Astrocyte (in vitro differentiated cells and primary cell): ENCODE data around the gene UPK2. TPM values are rescaled to one million over a fixed set of nuclear protein-coding genes. Genes with fewer than 3 reads are reported as not detected.
A peak's percentile ranks its signal among the peaks of the same experiment; 100 is the strongest.

ENCODE experiments used
- DNase-seq: peaks from one replicate; pipeline ENCODE4 v3.0.0-alpha.2; 2010; ENCODE audit warnings: low read depth
- FAIRE-seq: peaks from 2 replicates; lab custom pipeline; 2011; peaks lifted over from hg19 to GRCh38; lab: Jason Lieb, UNC
- H2AFZ ChIP-seq: 2 replicates; pipeline ENCODE4 v1.6.0; 2012; ENCODE audit warnings: low read depth, low read length, inconsistent platforms
- H3K27ac ChIP-seq: 2 replicates; pipeline ENCODE4 v1.5.1; 2011; ENCODE audit warnings: low read depth, low read length, inconsistent platforms
- H3K27me3 ChIP-seq: 2 replicates; pipeline ENCODE4 v1.6.0; 2011; ENCODE audit warnings: low read length, inconsistent platforms; ENCODE audit not compliant: insufficient read depth
- H3K36me3 ChIP-seq: 2 replicates; pipeline ENCODE4 v1.5.1; 2011; ENCODE audit warnings: low read length, inconsistent platforms; ENCODE audit not compliant: insufficient read depth
- H3K4me1 ChIP-seq: 2 replicates; pipeline ENCODE4 v1.5.1; 2011; ENCODE audit warnings: low read length, inconsistent platforms; ENCODE audit not compliant: insufficient read depth
- H3K4me2 ChIP-seq: 2 replicates; pipeline ENCODE4 v1.6.0; 2012; ENCODE audit warnings: low read length, inconsistent platforms
- H3K4me3 ChIP-seq: 2 replicates; pipeline ENCODE4 v1.5.1; 2011; ENCODE audit warnings: low read depth, mild to moderate bottlenecking, low read length, inconsistent platforms; ENCODE audit not compliant: insufficient read depth
- H3K79me2 ChIP-seq: 2 replicates; pipeline ENCODE4 v1.6.0; 2012; ENCODE audit warnings: mild to moderate bottlenecking, low read length, inconsistent platforms; ENCODE audit not compliant: insufficient read depth
- H3K9ac ChIP-seq: 2 replicates; pipeline ENCODE4 v1.6.0; 2012; ENCODE audit warnings: mild to moderate bottlenecking, low read length, inconsistent platforms
- H3K9me3 ChIP-seq: 2 replicates; pipeline ENCODE4 v1.5.1; 2012; ENCODE audit warnings: low read depth, mild to moderate bottlenecking, low read length, inconsistent platforms; ENCODE audit not compliant: insufficient read depth
- H4K20me1 ChIP-seq: 2 replicates; pipeline ENCODE4 v1.6.0; 2012; ENCODE audit warnings: low read length, inconsistent platforms; ENCODE audit not compliant: insufficient read depth
- H3K27ac Mint-ChIP-seq: one replicate; pipeline ENCODE4 v1.8.0; 2021; ENCODE audit warnings: mild to moderate bottlenecking, mixed read lengths; ENCODE audit not compliant: unreplicated experiment
- H3K27me3 Mint-ChIP-seq: one replicate; pipeline ENCODE4 v1.8.0; 2021; ENCODE audit warnings: low read depth, mixed read lengths; ENCODE audit not compliant: unreplicated experiment
- H3K36me3 Mint-ChIP-seq: one replicate; pipeline ENCODE4 v1.8.0; 2021; ENCODE audit warnings: low read depth, mixed read lengths; ENCODE audit not compliant: unreplicated experiment
- H3K4me1 Mint-ChIP-seq: one replicate; pipeline ENCODE4 v1.8.0; 2021; ENCODE audit warnings: low read depth, mixed read lengths; ENCODE audit not compliant: unreplicated experiment
- H3K4me3 Mint-ChIP-seq: one replicate; pipeline ENCODE4 v1.8.0; 2021; ENCODE audit warnings: mild to moderate bottlenecking, moderate library complexity, mixed read lengths; ENCODE audit not compliant: unreplicated experiment
- H3K9me3 Mint-ChIP-seq: one replicate; pipeline ENCODE4 v1.8.0; 2021; ENCODE audit warnings: mild to moderate bottlenecking, mixed read lengths; ENCODE audit not compliant: unreplicated experiment
- EZH2 ChIP-seq: IDR thresholded peaks from 2 replicates; pipeline ENCODE4 v1.6.1; 2012; ENCODE audit warnings: mild to moderate bottlenecking, low read length, inconsistent platforms; ENCODE audit not compliant: insufficient read depth
- total RNA-seq: library from RNA; stranded (reverse); gene quantifications from 2 replicates; pipeline ENCODE4 v1.2.1, GENCODE V29; 2021
- TF ChIP-seq, protein P1 (sequence below): IDR thresholded peaks from 2 replicates; pipeline ENCODE4 v1.5.1; 2011; ENCODE audit warnings: low read depth, mild to moderate bottlenecking, inconsistent platforms, low read length, moderate library complexity; ENCODE audit not compliant: insufficient read depth

UPK2 gene
- total RNA-seq, 1 donor from 2014 or later = not detected

DNA sequence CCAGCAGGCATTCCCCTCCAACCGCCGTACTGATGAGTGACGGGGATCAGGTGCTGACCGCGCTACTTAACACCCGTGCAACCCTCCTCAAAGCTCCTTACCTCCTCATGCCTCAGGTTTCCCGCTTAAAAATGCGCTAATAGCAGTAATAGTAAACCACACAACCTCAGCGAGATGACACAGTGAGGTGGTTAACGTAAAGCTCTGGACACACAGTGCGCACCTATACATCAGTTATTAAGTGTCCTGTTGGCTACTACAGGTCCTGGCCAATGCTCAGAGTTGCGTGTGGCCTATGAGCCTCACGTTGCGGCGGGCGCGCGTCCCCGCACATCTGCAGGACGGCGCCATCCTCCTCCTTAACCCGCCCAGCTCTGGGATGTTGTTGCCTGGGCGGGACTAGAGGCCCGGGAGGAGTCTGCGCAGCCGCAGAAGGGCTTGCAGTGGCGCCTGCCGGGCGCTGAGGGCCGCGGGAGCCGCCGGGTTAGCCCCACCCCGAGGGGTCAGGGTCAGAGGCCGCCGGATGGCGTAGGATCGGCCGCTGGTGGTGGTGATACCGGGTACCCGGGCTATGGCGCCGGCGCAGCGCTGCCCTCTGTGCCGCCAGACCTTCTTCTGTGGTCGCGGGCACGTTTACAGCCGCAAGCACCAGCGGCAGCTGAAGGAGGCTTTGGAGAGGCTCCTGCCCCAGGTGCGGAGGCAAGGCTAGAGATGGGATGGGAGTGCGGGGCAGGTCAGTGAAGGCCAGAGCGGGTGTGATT lies 41.7 kb downstream of the UPK2 start, which contains the start of gene CENATAC:
CENATAC (plus strand) TSS at position 512 of the 761 bp plus-strand sequence; CDS start at position 572, 60 bp downstream.
- Mint-ChIP-seq H3K27me3 (no peaks in the 10 kb centered on the region), H3K27ac (peak within 1 kb of the TSS; percentile 67), H3K36me3 (peaks cover 2% of the 10 kb centered on the region), H3K4me3 (peak within 1 kb of the TSS; percentile 92), H3K4me1 (peaks cover 14% of the 10 kb centered on the region), H3K9me3 (no peaks in the 10 kb centered on the region)
- Histone ChIP-seq H3K4me2 (peak within 1 kb of the TSS; percentile 97), H3K79me2 (peaks cover 22% of the 10 kb centered on the region), H3K27me3 (no peaks in the 10 kb centered on the region), H3K36me3 (peaks cover 4% of the 10 kb centered on the region), H3K4me3 (peak within 1 kb of the TSS; percentile 88), H3K27ac (peak within 1 kb of the TSS; percentile 71), H3K9me3 (no peaks in the 10 kb centered on the region), H2AFZ (peak within 1 kb of the TSS; percentile 98), H4K20me1 (no peaks in the 10 kb centered on the region), H3K9ac (peak within 1 kb of the TSS; percentile 83), H3K4me1 (peaks cover 24% of the 10 kb centered on the region)
- no peak for FAIRE-seq
- DNase-seq = peak; percentile 49
- TF ChIP-seq, protein P1, sequence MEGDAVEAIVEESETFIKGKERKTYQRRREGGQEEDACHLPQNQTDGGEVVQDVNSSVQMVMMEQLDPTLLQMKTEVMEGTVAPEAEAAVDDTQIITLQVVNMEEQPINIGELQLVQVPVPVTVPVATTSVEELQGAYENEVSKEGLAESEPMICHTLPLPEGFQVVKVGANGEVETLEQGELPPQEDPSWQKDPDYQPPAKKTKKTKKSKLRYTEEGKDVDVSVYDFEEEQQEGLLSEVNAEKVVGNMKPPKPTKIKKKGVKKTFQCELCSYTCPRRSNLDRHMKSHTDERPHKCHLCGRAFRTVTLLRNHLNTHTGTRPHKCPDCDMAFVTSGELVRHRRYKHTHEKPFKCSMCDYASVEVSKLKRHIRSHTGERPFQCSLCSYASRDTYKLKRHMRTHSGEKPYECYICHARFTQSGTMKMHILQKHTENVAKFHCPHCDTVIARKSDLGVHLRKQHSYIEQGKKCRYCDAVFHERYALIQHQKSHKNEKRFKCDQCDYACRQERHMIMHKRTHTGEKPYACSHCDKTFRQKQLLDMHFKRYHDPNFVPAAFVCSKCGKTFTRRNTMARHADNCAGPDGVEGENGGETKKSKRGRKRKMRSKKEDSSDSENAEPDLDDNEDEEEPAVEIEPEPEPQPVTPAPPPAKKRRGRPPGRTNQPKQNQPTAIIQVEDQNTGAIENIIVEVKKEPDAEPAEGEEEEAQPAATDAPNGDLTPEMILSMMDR = no peak
- no peak for TF ChIP-seq EZH2

DNA sequence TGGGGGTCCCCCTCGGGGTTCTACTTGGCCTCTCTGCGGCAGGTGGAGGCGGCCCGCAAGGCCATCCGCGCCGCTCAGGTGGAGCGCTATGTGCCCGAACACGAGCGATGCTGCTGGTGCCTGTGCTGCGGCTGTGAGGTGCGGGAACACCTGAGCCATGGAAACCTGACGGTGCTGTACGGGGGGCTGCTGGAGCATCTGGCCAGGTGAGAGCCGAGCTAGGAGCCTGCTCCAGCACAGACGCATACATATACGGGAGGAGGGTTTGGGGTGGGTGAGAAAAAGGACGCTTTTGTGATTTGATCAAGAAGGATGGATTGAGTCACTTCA lies 42.3 kb downstream of the UPK2 start:
- peaks cover 14% of the 10 kb centered on the region for H3K4me1 Mint-ChIP-seq
- H3K4me3 ChIP-seq = peak overlapping the region; percentile 88

More for the DNA sequence above, 42.3 kb downstream of the UPK2 start:
- TF ChIP-seq, protein P1 = no peak
- no peak for TF ChIP-seq EZH2
- H3K36me3 Mint-ChIP-seq = peaks cover 5% of the 10 kb centered on the region
- peaks cover 24% of the 10 kb centered on the region for H3K4me1 ChIP-seq
- peak overlapping the region; percentile 92 for H3K4me3 Mint-ChIP-seq
- H3K9ac ChIP-seq = peak overlapping the region; percentile 83
- no peaks in the 10 kb centered on the region for H3K27me3 ChIP-seq
- no peaks in the 10 kb centered on the region for H3K9me3 ChIP-seq
- H3K9me3 Mint-ChIP-seq = no peaks in the 10 kb centered on the region
- H3K27ac Mint-ChIP-seq = peak overlapping the region; percentile 67
- no peaks in the 10 kb centered on the region for H4K20me1 ChIP-seq
- H3K27ac ChIP-seq = peak overlapping the region; percentile 71
- FAIRE-seq = no peak
- H3K79me2 ChIP-seq = peaks cover 22% of the 10 kb centered on the region
- no peak for DNase-seq
- H3K27me3 Mint-ChIP-seq = no peaks in the 10 kb centered on the region
- H2AFZ ChIP-seq = peak overlapping the region; percentile 98
- peaks cover 4% of the 10 kb centered on the region for H3K36me3 ChIP-seq
- H3K4me2 ChIP-seq = peak overlapping the region; percentile 97
